WTC11 (cell line): Measurements from ENCODE around the gene ANKIB1. TPM values are rescaled to one million over a fixed set of nuclear protein-coding genes. Genes with fewer than 3 reads are reported as not detected.

Source experiments
- ATAC-seq: fragments of 200-7000 bp; cut with Tn5 transposase; 2 replicates; pipeline ENCODE4 v1.10.0; 2021; ENCODE audit warnings: mild to moderate bottlenecking, moderate library complexity
- CTCF ChIA-PET: fragments of 300-600 bp; sonication (Branson Sonifier 250); formaldehyde crosslinking; loops from one replicate; lab custom pipeline; 2021; ENCODE audit warnings: antibody characterized with exemption; lab: Charles Lee
- POLR2A ChIA-PET: fragments of 350-600 bp; sonication (Branson Sonifier 250); formaldehyde crosslinking; loops from one replicate; lab custom pipeline; 2021; ENCODE audit warnings: antibody characterized with exemption; lab: Charles Lee
- DNase-seq: peaks from one replicate; pipeline ENCODE4 v3.0.0; 2021; ENCODE audit warnings: low spot score
- H3K27ac Mint-ChIP-seq: 2 replicates; pipeline ENCODE4 v1.8.0; 2021; ENCODE audit warnings: mixed read lengths
- H3K27me3 Mint-ChIP-seq: 2 replicates; pipeline ENCODE4 v1.8.0; 2021; ENCODE audit warnings: low read depth, mild to moderate bottlenecking, moderate library complexity, mixed read lengths
- H3K36me3 Mint-ChIP-seq: 2 replicates; pipeline ENCODE4 v1.8.0; 2021; ENCODE audit warnings: mixed read lengths
- H3K4me1 Mint-ChIP-seq: 2 replicates; pipeline ENCODE4 v1.8.0; 2022; ENCODE audit warnings: mixed read lengths
- H3K4me3 Mint-ChIP-seq: 2 replicates; pipeline ENCODE4 v1.8.0; 2021; ENCODE audit warnings: mild to moderate bottlenecking, moderate library complexity, mixed read lengths
- H3K9me3 Mint-ChIP-seq: 2 replicates; pipeline ENCODE4 v1.8.0; 2021; ENCODE audit warnings: mixed read lengths
- ATF2 ChIP-seq: sonication (generic); formaldehyde crosslinking; IDR thresholded peaks from 2 replicates; pipeline ENCODE4 v1.8.1; 2022; ENCODE audit warnings: low read depth, missing genetic modification reagents, borderline replicate concordance
- CREM ChIP-seq: sonication (generic); formaldehyde crosslinking; IDR thresholded peaks from 2 replicates; pipeline ENCODE4 v1.8.1; 2022; ENCODE audit warnings: mild to moderate bottlenecking, missing genetic modification reagents, moderate library complexity
- ESRRA ChIP-seq: sonication (generic); formaldehyde crosslinking; IDR thresholded peaks from 2 replicates; pipeline ENCODE4 v1.8.1; 2022; ENCODE audit warnings: mild to moderate bottlenecking, missing genetic modification reagents, borderline replicate concordance
- ETV6 ChIP-seq: sonication (generic); formaldehyde crosslinking; IDR thresholded peaks from 2 replicates; pipeline ENCODE4 v1.8.1; 2022; ENCODE audit warnings: mild to moderate bottlenecking, missing genetic modification reagents
- GRHL2 ChIP-seq: fragments of 250-450 bp; sonication (Bioruptor Pico); IDR thresholded peaks from 2 replicates; pipeline ENCODE4 v1.8.0; 2022; ENCODE audit warnings: mild to moderate bottlenecking, moderate library complexity; ENCODE audit not compliant: insufficient replicate concordance, severe bottlenecking
- JUN ChIP-seq: sonication (generic); formaldehyde crosslinking; IDR thresholded peaks from 2 replicates; pipeline ENCODE4 v1.8.0; 2023; ENCODE audit warnings: mild to moderate bottlenecking, missing genetic modification reagents
- KAT7 ChIP-seq: sonication (generic); formaldehyde crosslinking; IDR thresholded peaks from 2 replicates; pipeline ENCODE4 v1.8.1; 2023; ENCODE audit warnings: missing genetic modification reagents, mild to moderate bottlenecking, borderline replicate concordance
- NFATC4 ChIP-seq: fragments of 250-450 bp; sonication (Bioruptor Pico); IDR thresholded peaks from 2 replicates; pipeline ENCODE4 v1.9.0; 2021; ENCODE audit warnings: mild to moderate bottlenecking
- NFE2L1 ChIP-seq: sonication (generic); formaldehyde crosslinking; IDR thresholded peaks from 2 replicates; pipeline ENCODE4 v1.8.1; 2023; ENCODE audit warnings: missing genetic modification reagents
- NFYB ChIP-seq: sonication (generic); formaldehyde crosslinking; conservative IDR thresholded peaks from 2 replicates; pipeline ENCODE4 v1.8.0; 2022; ENCODE audit warnings: low read depth, missing genetic modification reagents
- ZNF121 ChIP-seq: sonication (generic); formaldehyde crosslinking; IDR thresholded peaks from 2 replicates; pipeline ENCODE4 v1.8.0; 2023; ENCODE audit warnings: missing genetic modification reagents
- ZNF138 ChIP-seq: sonication (generic); formaldehyde crosslinking; conservative IDR thresholded peaks from 2 replicates; pipeline ENCODE4 v1.8.1; 2022; ENCODE audit warnings: mild to moderate bottlenecking, moderate library complexity, missing genetic modification reagents
- ZNF263 ChIP-seq: sonication (generic); formaldehyde crosslinking; IDR thresholded peaks from 2 replicates; pipeline ENCODE4 v1.8.1; 2022; ENCODE audit warnings: low read depth, mild to moderate bottlenecking, moderate library complexity, missing genetic modification reagents
- ZNF423 ChIP-seq: fragments of 250-450 bp; sonication (Bioruptor Pico); IDR thresholded peaks from 2 replicates; pipeline ENCODE4 v2.1.2; 2022; ENCODE audit warnings: mild to moderate bottlenecking, moderate library complexity
- ZNF671 ChIP-seq: fragments of 250-450 bp; sonication (Bioruptor Pico); IDR thresholded peaks from 2 replicates; pipeline ENCODE4 v1.8.0; 2021; ENCODE audit warnings: mild to moderate bottlenecking
- total RNA-seq: library from RNA; stranded (reverse); gene quantifications from 3 replicates; pipeline ENCODE4 v1.2.3, GENCODE V29; 2021
- TF ChIP-seq, protein P1 (sequence below): sonication (generic); formaldehyde crosslinking; IDR thresholded peaks from 2 replicates; pipeline ENCODE4 v1.8.1; 2023; ENCODE audit warnings: mild to moderate bottlenecking, missing genetic modification reagents, moderate library complexity
- TF ChIP-seq, protein P2 (sequence below): fragments of 250-450 bp; sonication (Bioruptor Pico); IDR thresholded peaks from 2 replicates; pipeline ENCODE4 v1.9.0; 2021; ENCODE audit warnings: mild to moderate bottlenecking, borderline replicate concordance
- TF ChIP-seq, protein P3 (sequence below): fragments of 250-450 bp; sonication (Bioruptor Pico); IDR thresholded peaks from 2 replicates; pipeline ENCODE4 v1.9.0; 2021; ENCODE audit warnings: moderate library complexity, mild to moderate bottlenecking, inconsistent platforms, borderline replicate concordance
- TF ChIP-seq, protein P4 (sequence below): sonication (generic); formaldehyde crosslinking; IDR thresholded peaks from 2 replicates; pipeline ENCODE4 v1.8.0; 2022; ENCODE audit warnings: mild to moderate bottlenecking, missing genetic modification reagents
- TF ChIP-seq, protein P5 (sequence below): fragments of 250-450 bp; sonication (Bioruptor Pico); IDR thresholded peaks from 2 replicates; pipeline ENCODE4 v1.8.0; 2021; ENCODE audit warnings: mild to moderate bottlenecking
- TF ChIP-seq, protein P6 (sequence below): sonication (generic); formaldehyde crosslinking; IDR thresholded peaks from 2 replicates; pipeline ENCODE4 v1.8.0; 2023; ENCODE audit warnings: missing genetic modification reagents
- TF ChIP-seq, protein P7 (sequence below): fragments of 250-450 bp; sonication (Bioruptor Pico); IDR thresholded peaks from 2 replicates; pipeline ENCODE4 v2.1.2; 2022; ENCODE audit warnings: mild to moderate bottlenecking, moderate library complexity

ANKIB1 gene
- total RNA-seq, 1 experiment from 2014 or later = 38.5 TPM

DNA sequence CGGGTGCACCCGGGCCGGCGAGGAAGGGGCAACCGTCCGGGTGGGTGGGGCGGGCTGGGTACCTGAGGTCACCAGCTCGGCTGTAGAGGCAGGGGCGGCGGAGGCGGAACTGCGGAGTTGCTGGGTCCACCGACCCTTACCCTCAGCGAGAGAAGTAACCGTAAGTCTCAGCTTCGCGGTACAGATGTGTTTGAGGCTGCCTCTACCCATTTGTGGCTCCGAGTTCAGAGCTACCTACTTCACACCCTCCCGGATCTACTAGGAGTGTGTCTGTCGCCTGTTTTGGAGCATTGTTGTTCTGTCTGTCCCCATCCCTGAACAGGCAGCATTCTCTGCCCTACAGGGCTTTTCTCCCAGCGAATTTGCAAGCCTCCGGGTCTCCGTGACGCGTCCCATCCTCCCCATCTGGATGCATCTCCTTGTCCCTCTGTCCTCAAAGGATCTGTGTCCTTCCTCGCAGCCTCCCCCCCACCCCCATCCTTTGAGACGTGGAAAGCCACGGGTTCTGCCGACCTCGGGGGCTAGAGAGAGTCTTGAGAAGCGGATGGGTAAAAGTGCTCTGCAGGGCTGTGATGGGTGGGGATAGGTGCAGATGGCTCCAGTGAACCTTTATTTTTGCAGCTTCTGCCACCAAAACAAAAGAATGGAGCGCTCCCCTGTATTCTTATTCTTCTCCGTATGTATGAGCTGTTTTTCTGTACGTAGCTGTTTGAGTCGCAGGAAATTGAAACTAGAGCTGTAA lies 757 bp downstream of the ANKIB1 start (continued):
- TF ChIP-seq, protein P1, sequence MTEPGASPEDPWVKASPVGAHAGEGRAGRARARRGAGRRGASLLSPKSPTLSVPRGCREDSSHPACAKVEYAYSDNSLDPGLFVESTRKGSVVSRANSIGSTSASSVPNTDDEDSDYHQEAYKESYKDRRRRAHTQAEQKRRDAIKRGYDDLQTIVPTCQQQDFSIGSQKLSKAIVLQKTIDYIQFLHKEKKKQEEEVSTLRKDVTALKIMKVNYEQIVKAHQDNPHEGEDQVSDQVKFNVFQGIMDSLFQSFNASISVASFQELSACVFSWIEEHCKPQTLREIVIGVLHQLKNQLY (CRISPR knock-in tag) = no peak
- no peak for TF ChIP-seq KAT7 (CRISPR knock-in tag)
- TF ChIP-seq ESRRA (CRISPR knock-in tag) = no peak
- no peak for TF ChIP-seq NFE2L1
- TF ChIP-seq, protein P2, sequence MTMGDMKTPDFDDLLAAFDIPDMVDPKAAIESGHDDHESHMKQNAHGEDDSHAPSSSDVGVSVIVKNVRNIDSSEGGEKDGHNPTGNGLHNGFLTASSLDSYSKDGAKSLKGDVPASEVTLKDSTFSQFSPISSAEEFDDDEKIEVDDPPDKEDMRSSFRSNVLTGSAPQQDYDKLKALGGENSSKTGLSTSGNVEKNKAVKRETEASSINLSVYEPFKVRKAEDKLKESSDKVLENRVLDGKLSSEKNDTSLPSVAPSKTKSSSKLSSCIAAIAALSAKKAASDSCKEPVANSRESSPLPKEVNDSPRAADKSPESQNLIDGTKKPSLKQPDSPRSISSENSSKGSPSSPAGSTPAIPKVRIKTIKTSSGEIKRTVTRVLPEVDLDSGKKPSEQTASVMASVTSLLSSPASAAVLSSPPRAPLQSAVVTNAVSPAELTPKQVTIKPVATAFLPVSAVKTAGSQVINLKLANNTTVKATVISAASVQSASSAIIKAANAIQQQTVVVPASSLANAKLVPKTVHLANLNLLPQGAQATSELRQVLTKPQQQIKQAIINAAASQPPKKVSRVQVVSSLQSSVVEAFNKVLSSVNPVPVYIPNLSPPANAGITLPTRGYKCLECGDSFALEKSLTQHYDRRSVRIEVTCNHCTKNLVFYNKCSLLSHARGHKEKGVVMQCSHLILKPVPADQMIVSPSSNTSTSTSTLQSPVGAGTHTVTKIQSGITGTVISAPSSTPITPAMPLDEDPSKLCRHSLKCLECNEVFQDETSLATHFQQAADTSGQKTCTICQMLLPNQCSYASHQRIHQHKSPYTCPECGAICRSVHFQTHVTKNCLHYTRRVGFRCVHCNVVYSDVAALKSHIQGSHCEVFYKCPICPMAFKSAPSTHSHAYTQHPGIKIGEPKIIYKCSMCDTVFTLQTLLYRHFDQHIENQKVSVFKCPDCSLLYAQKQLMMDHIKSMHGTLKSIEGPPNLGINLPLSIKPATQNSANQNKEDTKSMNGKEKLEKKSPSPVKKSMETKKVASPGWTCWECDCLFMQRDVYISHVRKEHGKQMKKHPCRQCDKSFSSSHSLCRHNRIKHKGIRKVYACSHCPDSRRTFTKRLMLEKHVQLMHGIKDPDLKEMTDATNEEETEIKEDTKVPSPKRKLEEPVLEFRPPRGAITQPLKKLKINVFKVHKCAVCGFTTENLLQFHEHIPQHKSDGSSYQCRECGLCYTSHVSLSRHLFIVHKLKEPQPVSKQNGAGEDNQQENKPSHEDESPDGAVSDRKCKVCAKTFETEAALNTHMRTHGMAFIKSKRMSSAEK = no peak
- TF ChIP-seq, protein P3, sequence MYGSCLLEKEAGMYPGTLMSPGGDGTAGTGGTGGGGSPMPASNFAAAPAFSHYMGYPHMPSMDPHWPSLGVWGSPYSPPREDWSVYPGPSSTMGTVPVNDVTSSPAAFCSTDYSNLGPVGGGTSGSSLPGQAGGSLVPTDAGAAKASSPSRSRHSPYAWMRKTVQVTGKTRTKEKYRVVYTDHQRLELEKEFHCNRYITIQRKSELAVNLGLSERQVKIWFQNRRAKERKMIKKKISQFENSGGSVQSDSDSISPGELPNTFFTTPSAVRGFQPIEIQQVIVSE (CRISPR knock-in tag) = no peak

- no peak for ATAC-seq
- Mint-ChIP-seq H3K4me1 (peaks cover 24% of the 10 kb centered on the region), H3K9me3 (peaks cover 13% of the 10 kb centered on the region), H3K27ac (no peak overlapping the region; the same call in 1 of the 2 replicates), H3K36me3 (peaks cover 13% of the 10 kb centered on the region), H3K27me3 (no peaks in the 10 kb centered on the region), H3K4me3 (no peak overlapping the region)
- TF ChIP-seq, protein P4, sequence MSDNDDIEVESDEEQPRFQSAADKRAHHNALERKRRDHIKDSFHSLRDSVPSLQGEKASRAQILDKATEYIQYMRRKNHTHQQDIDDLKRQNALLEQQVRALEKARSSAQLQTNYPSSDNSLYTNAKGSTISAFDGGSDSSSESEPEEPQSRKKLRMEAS (CRISPR knock-in tag) = no peak
- no peak for TF ChIP-seq JUN (CRISPR knock-in tag)
- TF ChIP-seq, protein P5, sequence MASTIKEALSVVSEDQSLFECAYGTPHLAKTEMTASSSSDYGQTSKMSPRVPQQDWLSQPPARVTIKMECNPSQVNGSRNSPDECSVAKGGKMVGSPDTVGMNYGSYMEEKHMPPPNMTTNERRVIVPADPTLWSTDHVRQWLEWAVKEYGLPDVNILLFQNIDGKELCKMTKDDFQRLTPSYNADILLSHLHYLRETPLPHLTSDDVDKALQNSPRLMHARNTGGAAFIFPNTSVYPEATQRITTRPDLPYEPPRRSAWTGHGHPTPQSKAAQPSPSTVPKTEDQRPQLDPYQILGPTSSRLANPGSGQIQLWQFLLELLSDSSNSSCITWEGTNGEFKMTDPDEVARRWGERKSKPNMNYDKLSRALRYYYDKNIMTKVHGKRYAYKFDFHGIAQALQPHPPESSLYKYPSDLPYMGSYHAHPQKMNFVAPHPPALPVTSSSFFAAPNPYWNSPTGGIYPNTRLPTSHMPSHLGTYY (CRISPR knock-in tag) = no peak
- TF ChIP-seq CREM (CRISPR knock-in tag) = no peak
- no peak for TF ChIP-seq NFATC4
- TF ChIP-seq ZNF671 (CRISPR knock-in tag) = no peak
- no peak for TF ChIP-seq ZNF423 (CRISPR knock-in tag)
- POLR2A ChIA-PET = no interaction called here
- DNase-seq = no peak
- CTCF ChIA-PET = no interaction called here
Measured at GRCh38 chr7:92250603-92251002, 4.8 kb downstream of the ANKIB1 start.

DNA sequence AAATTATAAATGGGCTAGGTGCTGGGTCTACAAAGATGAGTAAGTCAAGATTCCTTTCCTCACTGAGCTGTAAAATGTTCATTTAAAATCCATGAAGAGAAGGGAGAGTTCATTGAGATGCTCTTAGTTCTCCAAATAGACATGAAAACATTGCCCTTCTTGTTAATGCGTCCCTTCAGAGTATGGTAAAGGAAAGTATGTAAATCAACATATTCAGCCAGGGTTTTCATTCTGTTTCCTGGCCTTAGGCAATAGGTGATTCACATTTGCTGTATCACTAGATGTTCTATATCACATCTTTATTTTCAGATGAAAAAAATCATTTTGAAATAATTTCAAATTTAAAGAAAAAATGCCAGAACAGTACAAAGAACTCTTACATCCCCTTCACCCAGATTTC lies 5.4 kb downstream of the ANKIB1 start:
- Mint-ChIP-seq H3K4me3 (no peak overlapping the region), H3K27ac (peak overlapping the region; percentile 21; the same call in 1 of the 2 replicates), H3K9me3 (peaks cover 13% of the 10 kb centered on the region), H3K27me3 (no peaks in the 10 kb centered on the region), H3K4me1 (peaks cover 24% of the 10 kb centered on the region), H3K36me3 (peaks cover 13% of the 10 kb centered on the region)
- no peak for ATAC-seq
- POLR2A ChIA-PET = no interaction called here
- DNase-seq = no peak
- CTCF ChIA-PET = no interaction called here
- TF ChIP-seq, protein P3 (CRISPR knock-in tag) = no peak
- TF ChIP-seq ZNF121 (CRISPR knock-in tag) (no peak), GRHL2 (CRISPR knock-in tag) (no peak), NFYB (no peak), ZNF138 (CRISPR knock-in tag) (no peak), ATF2 (CRISPR knock-in tag) (no peak), ETV6 (CRISPR knock-in tag) (no peak), ZNF263 (CRISPR knock-in tag) (no peak)
- TF ChIP-seq, protein P6, sequence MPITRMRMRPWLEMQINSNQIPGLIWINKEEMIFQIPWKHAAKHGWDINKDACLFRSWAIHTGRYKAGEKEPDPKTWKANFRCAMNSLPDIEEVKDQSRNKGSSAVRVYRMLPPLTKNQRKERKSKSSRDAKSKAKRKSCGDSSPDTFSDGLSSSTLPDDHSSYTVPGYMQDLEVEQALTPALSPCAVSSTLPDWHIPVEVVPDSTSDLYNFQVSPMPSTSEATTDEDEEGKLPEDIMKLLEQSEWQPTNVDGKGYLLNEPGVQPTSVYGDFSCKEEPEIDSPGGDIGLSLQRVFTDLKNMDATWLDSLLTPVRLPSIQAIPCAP (CRISPR knock-in tag) = no peak
- TF ChIP-seq, protein P7, sequence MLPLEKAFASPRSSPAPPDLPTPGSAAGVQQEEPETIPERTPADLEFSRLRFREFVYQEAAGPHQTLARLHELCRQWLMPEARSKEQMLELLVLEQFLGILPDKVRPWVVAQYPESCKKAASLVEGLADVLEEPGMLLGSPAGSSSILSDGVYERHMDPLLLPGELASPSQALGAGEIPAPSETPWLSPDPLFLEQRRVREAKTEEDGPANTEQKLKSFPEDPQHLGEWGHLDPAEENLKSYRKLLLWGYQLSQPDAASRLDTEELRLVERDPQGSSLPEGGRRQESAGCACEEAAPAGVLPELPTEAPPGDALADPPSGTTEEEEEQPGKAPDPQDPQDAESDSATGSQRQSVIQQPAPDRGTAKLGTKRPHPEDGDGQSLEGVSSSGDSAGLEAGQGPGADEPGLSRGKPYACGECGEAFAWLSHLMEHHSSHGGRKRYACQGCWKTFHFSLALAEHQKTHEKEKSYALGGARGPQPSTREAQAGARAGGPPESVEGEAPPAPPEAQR = no peak
